A549 (cell line): Measurements from ENCODE around the gene SLC31A1.

ENCODE experiments used
- CEBPB ChIP-seq, 2 experiments: fragments of >200 bp in 1 of 2; sonication (Bioruptor Twin) in 1 of 2; formaldehyde crosslinking in 1 of 2; IDR thresholded peaks; 2 replicates each; pipeline ENCODE4 v1.6.1; 2012 to 2016
- CHD2 ChIP-seq: fragments of 150-350 bp; IDR thresholded peaks from 2 replicates; pipeline ENCODE4 v1.6.1; 2014; ENCODE audit warnings: low read length; ENCODE audit not compliant: partially characterized antibody
- EP300 ChIP-seq, 2 experiments: fragments of >200 bp; sonication (Bioruptor Twin); formaldehyde crosslinking; IDR thresholded peaks; 2 replicates in 1 of 2; 3 replicates in 1 of 2; pipeline ENCODE4 v1.6.1; 2016 to 2017
- ESRRA ChIP-seq: fragments of 150-350 bp; IDR thresholded peaks from 2 replicates; pipeline ENCODE4 v1.6.1; 2014; ENCODE audit warnings: mild to moderate bottlenecking, low read length, borderline replicate concordance
- GATA3 ChIP-seq: IDR thresholded peaks from 2 replicates; pipeline ENCODE4 v1.6.1; 2012; ENCODE audit warnings: borderline replicate concordance
- MAFK ChIP-seq: fragments of 450-650 bp; IDR thresholded peaks from 2 replicates; pipeline ENCODE4 v1.6.1; 2014; ENCODE audit not compliant: partially characterized antibody
- NR3C1 ChIP-seq: fragments of >200 bp; sonication (Bioruptor Twin); formaldehyde crosslinking; IDR thresholded peaks from 3 replicates; pipeline ENCODE4 v1.6.1; 2017
- POLR2A ChIP-seq: IDR thresholded peaks from 2 replicates; pipeline ENCODE4 v1.6.1; 2012; ENCODE audit warnings: mild to moderate bottlenecking, low read length
- ZFP36 ChIP-seq: fragments of 450-650 bp; IDR thresholded peaks from 2 replicates; pipeline ENCODE4 v1.6.1; 2014; ENCODE audit warnings: borderline replicate concordance; ENCODE audit not compliant: partially characterized antibody
- TF ChIP-seq, protein P1 (sequence below): fragments of >200 bp; sonication (Bioruptor Twin); formaldehyde crosslinking; IDR thresholded peaks from 3 replicates; pipeline ENCODE4 v1.5.1; 2016
- TF ChIP-seq, protein P2 (sequence below): IDR thresholded peaks from 2 replicates; pipeline ENCODE4 v1.6.1; 2012
- TF ChIP-seq, protein P3 (sequence below): fragments of 200-600 bp; sonication (generic); IDR thresholded peaks from 2 replicates; pipeline ENCODE4 v1.6.1; 2016; ENCODE audit warnings: antibody characterized with exemption, mild to moderate bottlenecking, moderate library complexity

GRCh38 chr9:113179839-113180238, 41.5 kb upstream of the SLC31A1 start:
- no peak for TF ChIP-seq NR3C1
- TF ChIP-seq, protein P1, sequence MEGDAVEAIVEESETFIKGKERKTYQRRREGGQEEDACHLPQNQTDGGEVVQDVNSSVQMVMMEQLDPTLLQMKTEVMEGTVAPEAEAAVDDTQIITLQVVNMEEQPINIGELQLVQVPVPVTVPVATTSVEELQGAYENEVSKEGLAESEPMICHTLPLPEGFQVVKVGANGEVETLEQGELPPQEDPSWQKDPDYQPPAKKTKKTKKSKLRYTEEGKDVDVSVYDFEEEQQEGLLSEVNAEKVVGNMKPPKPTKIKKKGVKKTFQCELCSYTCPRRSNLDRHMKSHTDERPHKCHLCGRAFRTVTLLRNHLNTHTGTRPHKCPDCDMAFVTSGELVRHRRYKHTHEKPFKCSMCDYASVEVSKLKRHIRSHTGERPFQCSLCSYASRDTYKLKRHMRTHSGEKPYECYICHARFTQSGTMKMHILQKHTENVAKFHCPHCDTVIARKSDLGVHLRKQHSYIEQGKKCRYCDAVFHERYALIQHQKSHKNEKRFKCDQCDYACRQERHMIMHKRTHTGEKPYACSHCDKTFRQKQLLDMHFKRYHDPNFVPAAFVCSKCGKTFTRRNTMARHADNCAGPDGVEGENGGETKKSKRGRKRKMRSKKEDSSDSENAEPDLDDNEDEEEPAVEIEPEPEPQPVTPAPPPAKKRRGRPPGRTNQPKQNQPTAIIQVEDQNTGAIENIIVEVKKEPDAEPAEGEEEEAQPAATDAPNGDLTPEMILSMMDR: no peak
- TF ChIP-seq, protein P2, sequence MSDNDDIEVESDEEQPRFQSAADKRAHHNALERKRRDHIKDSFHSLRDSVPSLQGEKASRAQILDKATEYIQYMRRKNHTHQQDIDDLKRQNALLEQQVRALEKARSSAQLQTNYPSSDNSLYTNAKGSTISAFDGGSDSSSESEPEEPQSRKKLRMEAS: no peak
- TF ChIP-seq EP300 (IDR thresholded peaks at IDR 0.05): no peak
- TF ChIP-seq ZFP36: no peak
- TF ChIP-seq, protein P3, sequence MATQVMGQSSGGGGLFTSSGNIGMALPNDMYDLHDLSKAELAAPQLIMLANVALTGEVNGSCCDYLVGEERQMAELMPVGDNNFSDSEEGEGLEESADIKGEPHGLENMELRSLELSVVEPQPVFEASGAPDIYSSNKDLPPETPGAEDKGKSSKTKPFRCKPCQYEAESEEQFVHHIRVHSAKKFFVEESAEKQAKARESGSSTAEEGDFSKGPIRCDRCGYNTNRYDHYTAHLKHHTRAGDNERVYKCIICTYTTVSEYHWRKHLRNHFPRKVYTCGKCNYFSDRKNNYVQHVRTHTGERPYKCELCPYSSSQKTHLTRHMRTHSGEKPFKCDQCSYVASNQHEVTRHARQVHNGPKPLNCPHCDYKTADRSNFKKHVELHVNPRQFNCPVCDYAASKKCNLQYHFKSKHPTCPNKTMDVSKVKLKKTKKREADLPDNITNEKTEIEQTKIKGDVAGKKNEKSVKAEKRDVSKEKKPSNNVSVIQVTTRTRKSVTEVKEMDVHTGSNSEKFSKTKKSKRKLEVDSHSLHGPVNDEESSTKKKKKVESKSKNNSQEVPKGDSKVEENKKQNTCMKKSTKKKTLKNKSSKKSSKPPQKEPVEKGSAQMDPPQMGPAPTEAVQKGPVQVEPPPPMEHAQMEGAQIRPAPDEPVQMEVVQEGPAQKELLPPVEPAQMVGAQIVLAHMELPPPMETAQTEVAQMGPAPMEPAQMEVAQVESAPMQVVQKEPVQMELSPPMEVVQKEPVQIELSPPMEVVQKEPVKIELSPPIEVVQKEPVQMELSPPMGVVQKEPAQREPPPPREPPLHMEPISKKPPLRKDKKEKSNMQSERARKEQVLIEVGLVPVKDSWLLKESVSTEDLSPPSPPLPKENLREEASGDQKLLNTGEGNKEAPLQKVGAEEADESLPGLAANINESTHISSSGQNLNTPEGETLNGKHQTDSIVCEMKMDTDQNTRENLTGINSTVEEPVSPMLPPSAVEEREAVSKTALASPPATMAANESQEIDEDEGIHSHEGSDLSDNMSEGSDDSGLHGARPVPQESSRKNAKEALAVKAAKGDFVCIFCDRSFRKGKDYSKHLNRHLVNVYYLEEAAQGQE: no peak
- no peak for TF ChIP-seq CHD2
- TF ChIP-seq ESRRA: no peak
- TF ChIP-seq POLR2A: no peak
- no peak for TF ChIP-seq GATA3
- no peak for TF ChIP-seq MAFK
- no peak for TF ChIP-seq CEBPB (IDR thresholded peaks at IDR 0.05)
